Thyroid gland (tissue), 4 donors: ENCODE data around the gene RITA1.

Source experiments
- CTCF ChIP-seq, 6 experiments: fragments of 200-600 bp in 3 of 6; fragments of 450-650 bp in 3 of 6; sonication (generic) in 3 of 6; IDR thresholded peaks; one replicate each; pipeline ENCODE4 v1.5.1; 2016 to 2019; ENCODE audit warnings: antibody characterized with exemption in 6 of 6, mild to moderate bottlenecking in 2 of 6, inconsistent platforms in 1 of 6, moderate library complexity in 1 of 6
- POLR2A ChIP-seq, 2 donors: fragments of 450-650 bp; IDR thresholded peaks; one replicate each; pipeline ENCODE4 v1.6.1; 2017; ENCODE audit warnings: antibody characterized with exemption in 2 of 2, mild to moderate bottlenecking in 2 of 2, moderate library complexity in 1 of 2

GRCh38 chr12:113152196-113152834 is 33.2 kb upstream of the RITA1 start:
- TF ChIP-seq CTCF (IDR thresholded peaks at IDR 0.05) (no peak), POLR2A (IDR thresholded peaks at IDR 0.05) (no peak)
